Fibroblast of villous mesenchyme (primary cell): ENCODE results near the gene CCT8. TPM values are rescaled to one million over a fixed set of nuclear protein-coding genes. Genes with fewer than 3 reads are reported as not detected.

Source experiments
- DNase-seq: peaks from one replicate; pipeline ENCODE4 v3.0.0-alpha.2; 2010; ENCODE audit warnings: low read depth
- H3K4me3 ChIP-seq: 2 replicates; pipeline ENCODE4 v1.5.1; 2011; ENCODE audit warnings: low read depth, mild to moderate bottlenecking, low read length
- total RNA-seq: library from RNA; depleted of rRNA; stranded (reverse); fragments of >200 nt; gene quantifications from 2 replicates; pipeline ENCODE4 v1.2.3, GENCODE V29; 2012
- TF ChIP-seq, protein P1 (sequence below): IDR thresholded peaks from 2 replicates; pipeline ENCODE4 v1.5.1; 2012; ENCODE audit warnings: low read depth, mild to moderate bottlenecking, low read length; ENCODE audit not compliant: insufficient read depth

Gene CCT8
- total RNA-seq, 1 donor: 275 TPM

DNA sequence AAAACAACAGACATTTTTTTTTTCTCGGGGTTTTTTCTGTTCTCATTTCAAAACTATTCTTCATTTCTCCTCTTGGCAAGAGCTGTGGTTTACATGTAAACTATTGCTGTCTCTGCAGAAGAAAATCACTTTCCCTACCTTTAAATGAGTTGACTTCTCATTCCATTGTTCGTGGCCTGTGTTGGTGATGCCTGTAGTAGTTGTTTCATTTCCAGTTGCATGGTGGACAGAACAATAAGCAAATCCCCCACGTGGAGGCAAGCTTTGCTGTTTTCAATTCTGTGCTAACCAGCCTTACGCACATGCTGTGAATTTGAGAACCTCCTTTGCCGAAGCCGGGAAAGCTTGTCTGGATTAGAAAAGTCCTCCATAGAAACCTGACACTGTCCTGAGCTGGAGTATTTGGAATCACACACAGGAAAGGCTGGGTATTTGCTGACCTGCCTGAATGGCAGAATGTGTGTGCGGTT lies 30.8 kb upstream of the CCT8 start:
- H3K4me3 ChIP-seq: no peak overlapping the region
- peak; percentile 22 for DNase-seq
- TF ChIP-seq, protein P1, sequence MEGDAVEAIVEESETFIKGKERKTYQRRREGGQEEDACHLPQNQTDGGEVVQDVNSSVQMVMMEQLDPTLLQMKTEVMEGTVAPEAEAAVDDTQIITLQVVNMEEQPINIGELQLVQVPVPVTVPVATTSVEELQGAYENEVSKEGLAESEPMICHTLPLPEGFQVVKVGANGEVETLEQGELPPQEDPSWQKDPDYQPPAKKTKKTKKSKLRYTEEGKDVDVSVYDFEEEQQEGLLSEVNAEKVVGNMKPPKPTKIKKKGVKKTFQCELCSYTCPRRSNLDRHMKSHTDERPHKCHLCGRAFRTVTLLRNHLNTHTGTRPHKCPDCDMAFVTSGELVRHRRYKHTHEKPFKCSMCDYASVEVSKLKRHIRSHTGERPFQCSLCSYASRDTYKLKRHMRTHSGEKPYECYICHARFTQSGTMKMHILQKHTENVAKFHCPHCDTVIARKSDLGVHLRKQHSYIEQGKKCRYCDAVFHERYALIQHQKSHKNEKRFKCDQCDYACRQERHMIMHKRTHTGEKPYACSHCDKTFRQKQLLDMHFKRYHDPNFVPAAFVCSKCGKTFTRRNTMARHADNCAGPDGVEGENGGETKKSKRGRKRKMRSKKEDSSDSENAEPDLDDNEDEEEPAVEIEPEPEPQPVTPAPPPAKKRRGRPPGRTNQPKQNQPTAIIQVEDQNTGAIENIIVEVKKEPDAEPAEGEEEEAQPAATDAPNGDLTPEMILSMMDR: no peak

DNA sequence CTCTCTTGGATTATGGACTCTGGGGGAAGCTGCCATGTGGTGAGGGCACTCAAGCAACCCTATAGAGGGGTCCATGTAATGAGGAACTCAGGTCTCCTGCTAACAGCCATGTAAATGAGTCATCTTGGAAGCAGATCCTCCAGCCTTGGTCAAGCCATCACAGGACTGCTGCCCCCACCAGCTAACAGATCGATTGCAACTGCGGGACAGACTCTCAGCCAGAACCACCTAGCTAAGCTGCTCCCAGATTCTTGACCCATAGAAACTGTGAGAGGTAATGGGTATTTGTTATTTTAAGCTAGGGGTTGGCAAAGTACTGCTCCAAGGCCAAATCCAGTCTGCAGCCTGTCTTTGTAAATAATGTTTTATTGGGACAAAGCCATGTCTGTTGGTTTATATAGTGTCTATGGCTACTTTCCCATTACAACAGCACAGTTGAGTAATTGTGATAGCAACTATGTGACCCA lies 29.4 kb upstream of the CCT8 start:
- H3K4me3 ChIP-seq: no peak overlapping the region
- TF ChIP-seq, protein P1: no peak
- DNase-seq: peak; percentile 70

DNA sequence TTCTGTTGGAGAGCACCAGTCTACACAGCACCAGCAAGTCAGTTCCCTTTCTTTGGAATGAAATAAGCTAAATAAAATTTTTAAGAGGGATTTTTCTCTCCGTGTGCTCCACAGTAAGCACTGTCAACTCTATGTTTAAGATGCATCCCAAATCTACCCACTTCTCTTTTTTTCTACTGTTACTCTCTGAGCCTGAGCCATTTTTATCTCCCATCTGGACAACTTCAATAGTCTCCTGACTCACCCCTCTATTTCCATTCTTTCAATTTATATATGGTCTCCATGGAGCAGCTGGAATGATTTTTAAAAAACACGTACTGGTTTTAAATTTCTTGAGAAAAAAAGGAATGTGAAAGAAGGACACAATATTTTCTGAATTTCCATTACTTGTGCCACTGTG lies 24.7 kb upstream of the CCT8 start:
- peak; percentile 47 for DNase-seq
- TF ChIP-seq, protein P1: no peak
- H3K4me3 ChIP-seq: no peak overlapping the region

DNA sequence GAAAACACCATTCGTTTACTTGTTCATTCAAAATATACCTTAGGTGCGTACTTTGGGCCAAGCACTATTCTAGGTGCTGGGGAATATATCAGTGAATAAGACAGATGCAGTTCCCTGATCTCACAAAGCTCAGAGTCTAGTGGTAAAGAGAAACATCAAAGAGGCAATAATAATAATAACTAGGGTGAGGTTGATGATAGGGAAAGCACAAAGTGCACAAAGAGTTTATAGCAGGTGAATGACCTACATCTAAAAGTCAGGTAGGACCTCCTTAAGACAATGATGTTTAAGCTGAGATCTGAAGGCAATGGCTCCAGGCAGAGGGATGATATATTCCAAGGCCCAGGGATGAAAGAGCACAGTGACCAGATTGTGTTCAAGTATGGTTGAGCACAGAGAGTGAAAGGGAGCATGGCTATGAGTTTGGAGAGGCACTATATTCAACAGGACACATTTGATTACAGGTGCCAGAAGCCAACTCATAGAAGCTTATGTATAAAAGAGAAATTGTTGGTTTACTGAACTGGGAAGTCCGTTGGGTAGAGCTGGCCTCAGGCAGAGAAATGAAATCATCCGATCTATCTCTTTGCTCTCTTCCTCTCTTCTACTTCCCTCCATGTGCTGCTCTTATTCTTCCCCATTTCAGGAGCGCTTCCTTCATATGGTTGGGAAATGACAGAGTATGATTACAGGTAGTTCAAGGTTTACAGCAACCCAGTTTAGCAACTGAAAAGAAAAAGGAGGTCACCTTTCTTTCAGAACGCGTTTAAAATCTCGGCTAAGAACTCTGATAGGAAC lies 23.0 kb upstream of the CCT8 start:
- no peak overlapping the region for H3K4me3 ChIP-seq
- no peak for DNase-seq
- TF ChIP-seq, protein P1: no peak

DNA sequence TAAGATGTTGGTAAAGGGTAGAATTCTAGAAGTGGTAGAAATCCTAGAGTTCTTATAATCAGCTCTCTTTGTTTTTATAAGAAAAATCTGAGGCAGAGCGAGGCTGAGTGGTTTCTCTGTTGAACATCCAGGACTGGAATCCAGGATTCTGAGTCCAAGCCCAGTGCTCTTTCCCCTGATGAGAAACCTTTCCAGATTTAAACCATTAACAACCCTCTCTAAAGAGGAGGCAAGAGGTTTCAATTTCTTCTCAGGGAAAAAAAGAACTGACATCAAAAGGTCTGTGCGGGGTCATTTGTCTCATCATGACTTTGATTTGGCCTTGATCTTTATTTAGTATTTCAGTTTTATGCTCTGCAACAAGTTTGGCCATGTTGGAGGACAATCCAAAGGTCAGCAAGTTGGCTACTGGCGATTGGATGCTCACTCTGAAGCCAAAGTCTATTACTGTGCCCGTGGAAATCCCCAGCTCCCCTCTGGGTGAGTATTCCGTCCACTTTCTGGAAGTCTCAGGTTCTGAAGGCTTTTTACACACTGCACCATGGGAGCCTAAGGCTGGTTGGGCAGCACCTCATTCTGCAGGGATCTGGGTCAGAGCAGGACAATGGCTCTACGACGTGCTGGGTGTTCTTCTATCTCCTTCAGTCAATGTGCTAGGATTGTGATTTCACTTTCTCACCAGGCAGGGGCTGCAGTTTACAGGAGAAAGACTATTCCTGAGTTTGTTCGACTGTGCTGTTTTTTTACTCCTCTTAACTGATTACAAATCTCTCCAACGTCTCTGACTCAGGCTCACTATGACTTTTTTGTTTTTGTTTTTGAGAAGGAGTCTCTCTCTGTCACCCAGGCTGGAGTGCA lies 18.9 kb upstream of the CCT8 start:
- peak; percentile 77 for DNase-seq
- TF ChIP-seq, protein P1: peak; percentile 31
- H3K4me3 ChIP-seq: no peak overlapping the region

DNA sequence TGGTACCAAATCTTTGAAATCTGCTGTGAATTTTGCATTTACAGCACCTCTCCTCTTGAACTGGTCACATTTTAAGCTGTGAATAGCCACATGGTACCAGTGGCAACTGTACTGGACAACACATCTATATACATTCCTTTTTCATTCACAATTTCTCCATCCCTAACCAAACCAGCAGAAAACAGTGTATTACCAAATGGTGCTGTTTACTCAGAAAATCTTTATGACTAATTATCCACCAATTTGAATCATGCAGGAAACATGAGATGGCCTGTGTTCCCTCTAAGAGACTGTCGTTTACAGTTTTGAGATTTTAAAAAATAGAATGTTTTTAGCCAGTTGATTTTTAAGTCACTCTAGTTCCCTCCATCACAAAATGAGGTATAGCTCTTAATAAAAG lies 17.6 kb upstream of the CCT8 start:
- H3K4me3 ChIP-seq: no peak overlapping the region
- TF ChIP-seq, protein P1: no peak

More for the DNA sequence above, 17.6 kb upstream of the CCT8 start:
- peak; percentile 78 for DNase-seq
